Large intestine (tissue), 3 donors: ENCODE measurements around the gene PAX8. TPM values are rescaled to one million over a fixed set of nuclear protein-coding genes. Genes with fewer than 3 reads are reported as not detected.
"Not testable (repeated sequence)": the region's sequence is repeated elsewhere in the genome, so short reads cannot be mapped to it uniquely, and the experiment has no call there.

Experiments
- DNase-seq, 2 donors: peaks; one replicate each; pipeline versions ENCODE4 v3.0.0 to v3.0.0-alpha.2; 2013
- H3K27ac ChIP-seq: one replicate; pipeline ENCODE4 v1.5.1; 2013; ENCODE audit warnings: low read length
- H3K27me3 ChIP-seq: 2 replicates; pipeline ENCODE4 v1.6.1; 2013; ENCODE audit warnings: low read length; ENCODE audit not compliant: control insufficient read depth, insufficient read depth
- H3K36me3 ChIP-seq: 2 replicates; pipeline ENCODE4 v1.6.1; 2013; ENCODE audit warnings: low read length; ENCODE audit not compliant: control insufficient read depth, insufficient read depth
- H3K4me1 ChIP-seq: one replicate; pipeline ENCODE4 v1.6.1; 2013; ENCODE audit warnings: low read length; ENCODE audit not compliant: control insufficient read depth, insufficient read depth
- H3K4me3 ChIP-seq: one replicate; pipeline ENCODE4 v1.5.1; 2013; ENCODE audit warnings: low read length
- H3K9me3 ChIP-seq: one replicate; pipeline ENCODE4 v1.6.1; 2013; ENCODE audit warnings: mild to moderate bottlenecking, low read depth, low read length, moderate library complexity; ENCODE audit not compliant: control insufficient read depth
- WGBS: methylation state at CpG from one replicate; pipeline ENCODE4 v1.1.5; 2013; ENCODE audit warnings: low lambda C conversion rate; ENCODE audit not compliant: insufficient coverage; 5-methylcytosine and 5-hydroxymethylcytosine counted together
- polyA plus RNA-seq: library from polyadenylated mRNA; unstranded; fragments of 120-200 nt; gene quantifications from one replicate; pipeline ENCODE4 v1.2.1, GENCODE V29; 2013

PAX8 gene
- polyA plus RNA-seq, 1 donor: 2.1 TPM

GRCh38 chr2:113237604-113238160 is 41.0 kb downstream of the PAX8 start:
- H3K9me3 ChIP-seq: peaks cover 3% of the 10 kb centered on the region
- H3K36me3 ChIP-seq: no peaks in the 10 kb centered on the region
- no peaks in the 10 kb centered on the region for H3K27me3 ChIP-seq
- no peak overlapping the region for H3K27ac ChIP-seq
- peaks cover 17% of the 10 kb centered on the region for H3K4me1 ChIP-seq
- no CpG with 5 or more reads among the region's 9 CpGs for WGBS
- no peak for DNase-seq
- no peak overlapping the region for H3K4me3 ChIP-seq

GRCh38 chr2:113236367-113237159 is 42.2 kb downstream of the PAX8 start:
- WGBS: no CpG with 5 or more reads among the region's 38 CpGs
- Histone ChIP-seq H3K9me3 (peaks cover 3% of the 10 kb centered on the region), H3K27me3 (no peaks in the 10 kb centered on the region), H3K36me3 (no peaks in the 10 kb centered on the region), H3K4me1 (peaks cover 21% of the 10 kb centered on the region), H3K27ac (no peak overlapping the region), H3K4me3 (no peak overlapping the region)
- DNase-seq: no peak

- not testable (repeated sequence) for H3K36me3 ChIP-seq, H3K9me3 ChIP-seq, H3K27me3 ChIP-seq
- peak in 1 of 2 donors; percentile 67 for DNase-seq
- peaks cover 25% of the 10 kb centered on the region for H3K4me1 ChIP-seq
- H3K27ac ChIP-seq: peak overlapping the region; percentile 2
- peak overlapping the region; percentile 44 for H3K4me3 ChIP-seq
- WGBS: no CpG with 5 or more reads among the region's 74 CpGs
Observed at GRCh38 chr2:113235347-113236226, 43.1 kb downstream of the PAX8 start.

- peaks cover 32% of the 10 kb centered on the region for H3K4me1 ChIP-seq
- H3K27me3 ChIP-seq: no peaks in the 10 kb centered on the region
- H3K9me3 ChIP-seq: peaks cover 3% of the 10 kb centered on the region
- H3K4me3 ChIP-seq: peak overlapping the region; percentile 44
- no peaks in the 10 kb centered on the region for H3K36me3 ChIP-seq
- WGBS: no CpG with 5 or more reads among the region's 16 CpGs
- H3K27ac ChIP-seq: peak overlapping the region; percentile 2
- DNase-seq: no peak
Observed at GRCh38 chr2:113234721-113235346, 43.9 kb downstream of the PAX8 start.

GRCh38 chr2:113233593-113234550 is 44.8 kb downstream of the PAX8 start:
- Histone ChIP-seq H3K27ac (no peak overlapping the region), H3K4me3 (no peak overlapping the region), H3K9me3 (peaks cover 3% of the 10 kb centered on the region), H3K36me3 (no peaks in the 10 kb centered on the region), H3K27me3 (no peaks in the 10 kb centered on the region), H3K4me1 (peaks cover 38% of the 10 kb centered on the region)
- no peak for DNase-seq
- WGBS: no CpG with 5 or more reads among the region's 9 CpGs

- 80% methylated on average over 1 of the region's 6 CpGs for WGBS
- Histone ChIP-seq H3K27ac (no peak overlapping the region), H3K4me1 (peaks cover 44% of the 10 kb centered on the region), H3K27me3 (no peaks in the 10 kb centered on the region), H3K4me3 (no peak overlapping the region), H3K36me3 (no peaks in the 10 kb centered on the region), H3K9me3 (peaks cover 3% of the 10 kb centered on the region)
- no peak for DNase-seq
Observed at GRCh38 chr2:113232740-113233139, 46.0 kb downstream of the PAX8 start.

- no peaks in the 10 kb centered on the region for H3K27me3 ChIP-seq
- WGBS: no CpG with 5 or more reads among the region's 3 CpGs
- DNase-seq: no peak
- H3K4me3 ChIP-seq: no peak overlapping the region
- H3K9me3 ChIP-seq: peaks cover 3% of the 10 kb centered on the region
- no peaks in the 10 kb centered on the region for H3K36me3 ChIP-seq
- H3K27ac ChIP-seq: no peak overlapping the region
- peaks cover 44% of the 10 kb centered on the region for H3K4me1 ChIP-seq
Observed at GRCh38 chr2:113232123-113232522, 46.6 kb downstream of the PAX8 start.

GRCh38 chr2:113231064-113231463 is 47.7 kb downstream of the PAX8 start:
- Histone ChIP-seq H3K4me3 (no peak overlapping the region), H3K4me1 (peaks cover 47% of the 10 kb centered on the region), H3K9me3 (peaks cover 3% of the 10 kb centered on the region), H3K27ac (no peak overlapping the region), H3K27me3 (no peaks in the 10 kb centered on the region), H3K36me3 (no peaks in the 10 kb centered on the region)
- no peak for DNase-seq
- WGBS: no CpG with 5 or more reads among the region's 3 CpGs

GRCh38 chr2:113230531-113230930 is 48.2 kb downstream of the PAX8 start:
- H3K27me3 ChIP-seq: no peaks in the 10 kb centered on the region
- peaks cover 52% of the 10 kb centered on the region for H3K4me1 ChIP-seq
- no peaks in the 10 kb centered on the region for H3K36me3 ChIP-seq
- peaks cover 1% of the 10 kb centered on the region for H3K9me3 ChIP-seq
- no peak overlapping the region for H3K27ac ChIP-seq
- DNase-seq: no peak
- WGBS: 57% methylated on average over 4 of the region's 6 CpGs
- no peak overlapping the region for H3K4me3 ChIP-seq
